ENCODE measurements around the gene GNPTG. TPM values are rescaled to one million over a fixed set of nuclear protein-coding genes. Genes with fewer than 3 reads are reported as not detected.

GNPTG gene
- total RNA-seq, 1 experiment from 2014 or later, result 20.9 TPM

GRCh38 chr16:1345651-1346421 is 5.9 kb upstream of the GNPTG start:
- no peak for DNase-seq (ENCODE audit: low spot score)
- no TSS peak for BruUV-seq (replicated peaks)
- Histone ChIP-seq H3K4me1 (ENCODE audit: insufficient read depth, low read length, poor library complexity, severe bottlenecking) (peaks cover 8% of the 10 kb centered on the region), H3K4me3 (ENCODE audit: low read depth, low read length, poor library complexity, severe bottlenecking) (no peak overlapping the region), H3K27ac (ENCODE audit: low read depth, low read length, poor library complexity, severe bottlenecking) (no peak overlapping the region), H3K36me3 (ENCODE audit: insufficient read depth, low read length, poor library complexity, severe bottlenecking) (peaks cover 4% of the 10 kb centered on the region), H3K27me3 (replicated peaks; ENCODE audit: insufficient read depth, low read depth, low read length, poor library complexity) (no peaks in the 10 kb centered on the region), H3K9me3 (ENCODE audit: low read depth, low read length, poor library complexity, severe bottlenecking) (no peaks in the 10 kb centered on the region)
- intact Hi-C loops (cut with micrococcal nuclease; ENCODE audit: unreplicated experiment), result no loop called here
- CTCF ChIA-PET, result interaction anchor here (1.0 kb wide), 1 partner anchor 380 kb away, joined by 3 read pairs; no protein-coding TSS in a partner anchor
- TF ChIP-seq EZH2 (IDR thresholded peaks at IDR 0.05; ENCODE audit: borderline replicate concordance, low read depth, low read length, poor library complexity, severe bottlenecking), result no peak
- TF ChIP-seq CTCF (conservative IDR thresholded peaks at IDR 0.05; ENCODE audit: low read depth, low read length), result no peak
- POLR2A ChIA-PET (ENCODE audit: low non-redundant PET), result no interaction called here

- no peak overlapping the region for H3K4me3 ChIP-seq (ENCODE audit: low read depth, low read length, poor library complexity, severe bottlenecking)
- peaks cover 9% of the 10 kb centered on the region for H3K4me1 ChIP-seq (ENCODE audit: insufficient read depth, low read length, poor library complexity, severe bottlenecking)
- no TSS peak for BruUV-seq (replicated peaks)
- no peaks in the 10 kb centered on the region for H3K27me3 ChIP-seq (replicated peaks; ENCODE audit: insufficient read depth, low read depth, low read length, poor library complexity)
- H3K9me3 ChIP-seq (ENCODE audit: low read depth, low read length, poor library complexity, severe bottlenecking), result no peaks in the 10 kb centered on the region
- intact Hi-C loops (cut with micrococcal nuclease; ENCODE audit: unreplicated experiment), result no loop called here
- no peak for DNase-seq (ENCODE audit: low spot score)
- H3K36me3 ChIP-seq (ENCODE audit: insufficient read depth, low read length, poor library complexity, severe bottlenecking), result peaks cover 4% of the 10 kb centered on the region
- H3K27ac ChIP-seq (ENCODE audit: low read depth, low read length, poor library complexity, severe bottlenecking), result no peak overlapping the region
- TF ChIP-seq CTCF (conservative IDR thresholded peaks at IDR 0.05; ENCODE audit: low read depth, low read length), result no peak
- ChIA-PET CTCF (no interaction called here), POLR2A (ENCODE audit: low non-redundant PET) (interaction anchor here (0.6 kb wide), 1 partner anchor 16 kb away, joined by 3 read pairs; no protein-coding TSS in a partner anchor)
Observed at GRCh38 chr16:1346422-1347285, 5.1 kb upstream of the GNPTG start.

- Histone ChIP-seq H3K27me3 (replicated peaks; ENCODE audit: insufficient read depth, low read depth, low read length, poor library complexity) (no peaks in the 10 kb centered on the region), H3K36me3 (ENCODE audit: insufficient read depth, low read length, poor library complexity, severe bottlenecking) (peaks cover 4% of the 10 kb centered on the region), H3K4me1 (ENCODE audit: insufficient read depth, low read length, poor library complexity, severe bottlenecking) (peaks cover 9% of the 10 kb centered on the region), H3K9me3 (ENCODE audit: low read depth, low read length, poor library complexity, severe bottlenecking) (no peaks in the 10 kb centered on the region), H3K27ac (ENCODE audit: low read depth, low read length, poor library complexity, severe bottlenecking) (no peak overlapping the region), H3K4me3 (ENCODE audit: low read depth, low read length, poor library complexity, severe bottlenecking) (no peak overlapping the region)
- ChIA-PET CTCF (no interaction called here), POLR2A (ENCODE audit: low non-redundant PET) (no interaction called here)
- TF ChIP-seq EZH2 (IDR thresholded peaks at IDR 0.05; ENCODE audit: borderline replicate concordance, low read depth, low read length, poor library complexity, severe bottlenecking) (no peak), CTCF (conservative IDR thresholded peaks at IDR 0.05; ENCODE audit: low read depth, low read length) (no peak)
- DNase-seq (ENCODE audit: low spot score), result no peak
- BruUV-seq (replicated peaks), result no TSS peak
- intact Hi-C loops (cut with micrococcal nuclease; ENCODE audit: unreplicated experiment), result no loop called here
Observed at GRCh38 chr16:1347286-1347855, 4.4 kb upstream of the GNPTG start.
